Coronary artery (tissue), 2 donors: Measurements from ENCODE around the gene PTPRR.
A peak's percentile ranks its signal among the peaks of the same experiment; 100 is the strongest.

Experiments used
- DNase-seq: peaks from one replicate; pipeline ENCODE4 v3.0.0-alpha.2; 2017; ENCODE audit warnings: low spot score
- H3K27ac ChIP-seq, 2 donors: fragments of 200-600 bp; sonication (generic); one replicate each; pipeline ENCODE4 v1.5.1; 2016 to 2019
- H3K4me3 ChIP-seq: fragments of 200-600 bp; sonication (generic); 2 replicates; pipeline ENCODE4 v1.5.1; 2016; ENCODE audit warnings: mild to moderate bottlenecking, moderate library complexity
- TF ChIP-seq, protein P1 (sequence below): fragments of 200-600 bp; sonication (generic); IDR thresholded peaks from one replicate; pipeline ENCODE4 v1.5.1; 2019; ENCODE audit warnings: antibody characterized with exemption

The PTPRR gene

DNA sequence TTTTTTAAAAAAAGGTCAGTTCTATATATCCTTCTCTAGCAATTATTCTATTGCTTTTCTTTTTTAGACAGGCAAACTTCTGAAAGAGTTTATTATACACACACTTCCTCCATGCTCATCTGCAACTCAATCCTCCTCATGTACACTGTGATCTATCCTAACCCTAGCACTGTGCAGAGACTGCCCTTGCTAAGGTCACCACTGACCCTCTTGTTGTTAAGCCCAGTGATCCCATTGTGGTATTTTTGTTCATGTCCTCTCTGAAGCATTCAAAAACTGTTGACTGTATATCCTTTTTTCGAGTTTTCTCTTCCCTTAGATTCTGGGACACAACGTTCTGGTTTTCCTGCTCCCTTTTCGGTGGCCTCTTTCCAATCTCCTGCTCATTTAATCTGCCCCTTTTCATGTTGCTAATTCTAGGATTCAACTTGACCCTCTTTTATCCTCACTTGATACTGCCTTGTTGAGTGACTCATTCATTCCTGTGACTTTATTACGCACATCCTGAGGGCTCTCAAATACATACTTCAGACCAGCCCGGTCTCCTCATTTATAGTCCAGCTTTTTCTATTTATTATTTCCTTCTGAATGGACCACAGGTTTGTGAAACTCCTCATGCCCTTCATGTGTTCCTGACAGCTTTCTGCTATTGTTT lies 229.4 kb downstream of the PTPRR start:
- no peak overlapping the region for H3K4me3 ChIP-seq
- no peak for DNase-seq
- peak overlapping the region in 1 of 2 donors; percentile 16 for H3K27ac ChIP-seq
- TF ChIP-seq, protein P1, sequence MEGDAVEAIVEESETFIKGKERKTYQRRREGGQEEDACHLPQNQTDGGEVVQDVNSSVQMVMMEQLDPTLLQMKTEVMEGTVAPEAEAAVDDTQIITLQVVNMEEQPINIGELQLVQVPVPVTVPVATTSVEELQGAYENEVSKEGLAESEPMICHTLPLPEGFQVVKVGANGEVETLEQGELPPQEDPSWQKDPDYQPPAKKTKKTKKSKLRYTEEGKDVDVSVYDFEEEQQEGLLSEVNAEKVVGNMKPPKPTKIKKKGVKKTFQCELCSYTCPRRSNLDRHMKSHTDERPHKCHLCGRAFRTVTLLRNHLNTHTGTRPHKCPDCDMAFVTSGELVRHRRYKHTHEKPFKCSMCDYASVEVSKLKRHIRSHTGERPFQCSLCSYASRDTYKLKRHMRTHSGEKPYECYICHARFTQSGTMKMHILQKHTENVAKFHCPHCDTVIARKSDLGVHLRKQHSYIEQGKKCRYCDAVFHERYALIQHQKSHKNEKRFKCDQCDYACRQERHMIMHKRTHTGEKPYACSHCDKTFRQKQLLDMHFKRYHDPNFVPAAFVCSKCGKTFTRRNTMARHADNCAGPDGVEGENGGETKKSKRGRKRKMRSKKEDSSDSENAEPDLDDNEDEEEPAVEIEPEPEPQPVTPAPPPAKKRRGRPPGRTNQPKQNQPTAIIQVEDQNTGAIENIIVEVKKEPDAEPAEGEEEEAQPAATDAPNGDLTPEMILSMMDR = no peak

DNA sequence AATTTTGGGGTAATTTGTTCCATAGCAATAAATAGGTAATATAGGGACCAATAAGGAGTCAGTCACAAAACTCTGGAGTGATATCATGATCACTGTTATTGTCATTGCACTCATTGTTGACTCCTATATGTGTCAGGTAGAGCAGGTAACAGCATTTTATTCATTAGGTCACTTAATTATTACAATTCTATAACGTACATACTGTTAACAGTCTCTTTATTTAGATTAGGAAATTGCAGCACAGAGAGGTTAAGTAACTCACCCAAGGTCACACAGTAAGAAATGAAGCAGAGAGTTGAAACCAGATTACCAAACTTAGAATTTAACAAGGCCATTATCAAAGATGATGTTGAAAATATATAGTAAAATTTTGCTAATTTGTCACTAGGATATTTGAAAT lies 233.6 kb downstream of the PTPRR start:
- no peak for DNase-seq
- TF ChIP-seq, protein P1 = no peak

DNA sequence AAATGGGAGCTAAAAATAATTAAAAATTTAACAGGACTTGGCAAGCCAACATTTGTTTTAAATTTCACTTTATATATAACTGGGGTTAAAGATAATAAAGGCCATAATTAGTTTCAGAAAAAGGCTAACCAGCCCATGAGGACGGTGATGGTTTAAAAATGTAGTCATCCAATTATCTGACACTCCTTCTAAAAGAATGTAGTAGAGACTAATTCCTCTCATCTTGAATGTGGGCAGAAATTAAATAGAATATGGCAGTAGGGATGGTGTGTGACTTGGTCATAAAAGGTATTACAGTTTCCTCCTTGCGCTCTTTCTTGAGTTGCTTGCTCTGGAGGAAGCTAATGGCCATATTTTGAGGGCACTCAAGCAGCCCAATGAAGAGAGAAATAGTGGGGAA lies 234.2 kb downstream of the PTPRR start:
- no peak overlapping the region for H3K27ac ChIP-seq
- TF ChIP-seq, protein P1 = no peak
- no peak for DNase-seq
- H3K4me3 ChIP-seq = no peak overlapping the region

More for the DNA sequence above, 233.6 kb downstream of the PTPRR start:
- no peak overlapping the region for H3K27ac ChIP-seq
- no peak overlapping the region for H3K4me3 ChIP-seq

DNA sequence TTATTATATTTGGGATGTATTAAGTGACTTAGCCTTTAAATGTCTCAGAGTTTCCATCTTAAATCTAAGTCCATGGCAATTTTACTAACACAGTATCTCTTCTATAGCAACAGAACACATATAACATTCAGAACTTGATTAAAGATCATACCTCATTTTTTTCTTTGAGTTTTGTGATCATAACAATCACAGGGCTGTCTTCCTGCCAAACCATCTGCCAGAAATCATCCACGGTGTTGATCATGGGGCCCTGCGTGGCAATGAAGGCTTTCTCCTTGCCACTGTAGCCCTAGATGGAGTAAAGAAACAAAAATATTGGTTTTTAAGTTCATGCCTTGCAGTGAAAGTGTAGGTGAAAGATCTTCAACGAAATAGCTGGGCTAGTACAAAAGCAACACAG lies 236.6 kb downstream of the PTPRR start:
- TF ChIP-seq, protein P1 = no peak
- Histone ChIP-seq H3K27ac (no peak overlapping the region), H3K4me3 (no peak overlapping the region)
- no peak for DNase-seq

DNA sequence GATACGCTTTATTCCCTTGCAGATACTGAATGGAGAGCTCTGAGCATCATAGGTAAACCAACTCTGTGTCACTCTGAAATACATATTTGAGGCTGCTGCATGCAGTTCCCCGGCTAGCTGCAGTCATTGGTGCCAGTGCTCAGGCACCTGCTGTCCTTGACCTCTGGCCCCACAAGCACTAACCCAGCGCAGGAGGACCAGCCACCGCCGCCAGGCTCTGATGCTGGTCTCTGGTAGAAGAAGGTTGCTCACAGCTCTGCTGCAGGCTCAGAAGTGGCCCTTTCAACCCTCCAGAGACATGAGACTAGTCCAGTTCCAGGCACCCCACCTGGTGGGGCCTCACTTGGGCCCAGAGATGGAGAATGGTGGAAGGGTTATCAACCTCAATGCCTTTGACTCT lies 248.8 kb downstream of the PTPRR start:
- Histone ChIP-seq H3K4me3 (no peak overlapping the region), H3K27ac (no peak overlapping the region)
- TF ChIP-seq, protein P1 = no peak
- DNase-seq = no peak

DNA sequence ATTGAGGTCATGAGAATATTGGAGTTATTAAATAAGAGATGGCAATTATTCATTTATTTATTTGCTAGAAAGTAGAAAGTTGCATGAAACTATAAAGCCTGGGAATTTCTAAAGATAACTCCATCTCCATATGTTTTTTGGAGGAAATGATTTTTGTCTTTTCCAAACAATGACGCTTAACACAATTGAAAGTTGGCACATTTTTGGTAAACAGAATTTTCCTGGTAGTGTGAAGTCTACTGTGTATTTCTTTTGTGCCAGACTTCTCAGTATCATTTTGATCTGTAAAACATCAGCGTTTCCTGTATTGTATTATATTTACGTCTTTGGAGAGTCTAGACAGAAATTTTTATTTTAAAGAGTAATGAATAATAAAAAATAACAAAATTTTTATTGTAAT lies 249.6 kb downstream of the PTPRR start:
- TF ChIP-seq, protein P1 = no peak
- Histone ChIP-seq H3K27ac (no peak overlapping the region), H3K4me3 (no peak overlapping the region)
- DNase-seq = no peak

DNA sequence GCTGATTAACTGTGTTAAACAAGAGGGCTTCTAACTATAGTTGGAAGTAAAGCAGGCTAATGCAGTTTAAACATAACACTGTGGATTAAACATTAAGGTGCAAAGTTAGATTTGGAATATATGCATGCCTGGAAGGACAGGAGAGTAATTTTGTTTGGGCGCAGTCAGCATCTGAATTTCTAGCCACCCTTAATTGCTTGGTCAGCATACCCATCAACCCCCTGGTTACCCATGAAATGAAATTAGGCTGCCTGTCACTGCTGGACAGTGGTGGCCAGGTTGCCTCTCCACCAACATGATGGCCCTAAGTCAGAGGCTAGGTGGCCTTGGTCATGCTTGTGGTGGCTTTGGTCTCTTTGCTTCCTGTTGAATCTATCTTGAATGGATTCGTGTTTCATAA lies 253.3 kb downstream of the PTPRR start:
- TF ChIP-seq, protein P1 = no peak
- Histone ChIP-seq H3K4me3 (no peak overlapping the region), H3K27ac (no peak overlapping the region)
- DNase-seq = no peak
